ENCODE results near the gene ASGR2. TPM values are rescaled to one million over a fixed set of nuclear protein-coding genes. Genes with fewer than 3 reads are reported as not detected.
"Not testable (repeated sequence)": the region's sequence is repeated elsewhere in the genome, so short reads cannot be mapped to it uniquely, and the experiment has no call there.

The ASGR2 gene
- total RNA-seq, 1 donor, result 12.9 TPM

DNA sequence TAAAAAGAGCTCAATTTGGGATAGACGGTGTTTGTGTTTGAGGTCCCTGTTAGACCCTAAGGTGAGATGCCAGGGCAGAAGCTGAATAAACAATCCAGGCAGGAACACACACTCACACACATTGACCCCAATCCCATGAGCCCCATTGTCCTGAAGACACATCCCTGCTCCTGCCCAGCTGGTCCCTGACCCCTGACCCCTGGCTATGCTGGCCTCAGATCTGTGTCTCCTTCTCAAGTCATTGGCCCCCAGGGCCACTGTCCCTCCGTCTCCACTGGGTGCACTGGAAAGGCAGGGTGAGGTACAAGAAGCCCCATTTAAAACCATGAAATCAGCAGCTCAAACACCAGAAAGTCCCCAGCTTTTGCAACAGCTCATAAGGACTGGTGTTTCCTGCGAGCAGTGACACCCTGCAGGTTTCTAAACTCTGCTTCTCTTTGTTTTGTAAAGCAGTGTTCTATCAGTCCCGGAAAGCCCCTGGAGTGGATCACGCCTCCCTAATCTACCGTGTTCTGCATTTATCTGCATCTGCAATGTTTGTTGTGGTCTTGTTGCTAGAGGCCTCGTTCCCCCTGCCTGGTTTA lies 18.0 kb upstream of the ASGR2 start:
- Histone ChIP-seq H3K4me1 (ENCODE audit: insufficient read depth, low read length) (peaks cover 89% of the 10 kb centered on the region), H3K27me3 (ENCODE audit: insufficient read depth, low read length) (peaks cover 3% of the 10 kb centered on the region), H3K4me3 (ENCODE audit: low read length) (no peak overlapping the region), H3K9me3 (ENCODE audit: low read depth, low read length) (no peaks in the 10 kb centered on the region)

- H3K4me3 ChIP-seq (ENCODE audit: low read length), result peak overlapping the region; percentile 41
- no peaks in the 10 kb centered on the region for H3K9me3 ChIP-seq (ENCODE audit: low read depth, low read length)
- H3K4me1 ChIP-seq (ENCODE audit: insufficient read depth, low read length), result peaks cover 77% of the 10 kb centered on the region
- H3K27me3 ChIP-seq (ENCODE audit: insufficient read depth, low read length), result no peaks in the 10 kb centered on the region
Observed at GRCh38 chr17:7131423-7131791, 16.8 kb upstream of the ASGR2 start.

DNA sequence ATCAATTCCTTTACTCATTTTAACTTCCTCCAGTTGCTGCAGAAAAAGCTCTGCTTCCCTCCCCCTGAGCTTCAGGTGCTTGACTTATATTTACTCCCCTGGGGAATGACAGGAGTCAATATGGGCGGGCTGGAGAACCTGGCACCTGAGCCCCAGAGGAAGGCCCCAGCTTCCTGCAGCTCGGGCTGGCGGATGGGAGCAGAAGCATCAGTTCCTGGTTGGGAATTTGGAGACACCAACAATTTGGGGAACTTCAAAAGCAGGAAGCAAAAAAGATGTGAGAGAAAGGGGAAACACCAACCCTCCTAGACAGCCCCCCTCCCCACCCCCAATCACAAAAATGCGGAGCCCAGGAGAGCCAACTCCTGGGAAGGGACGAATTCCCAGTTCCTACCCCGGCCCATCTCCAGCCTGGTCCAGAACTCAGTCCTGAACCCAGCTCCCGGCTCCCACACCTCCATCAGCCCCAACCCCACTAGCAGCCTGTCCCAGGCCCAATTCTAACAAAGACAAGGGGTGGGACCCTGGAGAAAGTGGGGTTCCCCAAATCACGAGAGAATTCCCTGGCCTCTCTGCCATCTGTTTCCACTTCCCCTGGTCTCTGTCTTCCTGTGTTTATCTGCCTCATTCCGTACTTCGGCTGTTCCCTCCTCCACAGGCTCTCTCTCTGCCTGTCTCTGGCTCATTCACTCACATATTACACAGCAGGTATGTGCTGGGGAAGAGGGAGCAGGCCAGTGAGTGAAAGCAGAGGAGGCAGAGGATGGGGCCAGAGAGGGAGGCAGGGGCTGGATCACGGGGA lies 16.2 kb upstream of the ASGR2 start:
- H3K27me3 ChIP-seq (ENCODE audit: insufficient read depth, low read length), result no peaks in the 10 kb centered on the region
- H3K9me3 ChIP-seq (ENCODE audit: low read depth, low read length), result no peaks in the 10 kb centered on the region
- peak overlapping the region; percentile 41 for H3K4me3 ChIP-seq (ENCODE audit: low read length)
- H3K4me1 ChIP-seq (ENCODE audit: insufficient read depth, low read length), result peaks cover 72% of the 10 kb centered on the region

DNA sequence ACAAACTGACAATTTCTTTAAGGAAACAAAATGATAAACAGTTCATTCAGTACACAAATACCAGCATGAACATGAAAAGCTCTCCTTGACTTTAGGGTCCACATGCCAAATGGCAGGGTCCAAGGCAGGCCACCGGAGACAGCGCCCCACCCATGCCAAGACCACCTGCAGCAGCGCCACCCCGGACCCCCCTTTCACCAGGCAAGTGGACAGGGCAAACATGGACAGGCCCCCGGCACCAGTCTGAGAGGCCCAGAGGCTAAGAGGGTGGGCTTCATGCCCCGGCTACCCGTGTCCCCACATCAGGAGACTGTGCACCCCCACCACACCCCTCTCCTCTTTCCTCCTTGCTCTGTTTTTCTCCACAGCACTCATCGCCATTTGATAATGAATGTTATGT lies 14.7 kb upstream of the ASGR2 start:
- H3K4me3 ChIP-seq (ENCODE audit: low read length), result no peak overlapping the region
- H3K9me3 ChIP-seq (ENCODE audit: low read depth, low read length), result no peaks in the 10 kb centered on the region
- peaks cover 63% of the 10 kb centered on the region for H3K4me1 ChIP-seq (ENCODE audit: insufficient read depth, low read length)
- H3K27me3 ChIP-seq (ENCODE audit: insufficient read depth, low read length), result no peaks in the 10 kb centered on the region

DNA sequence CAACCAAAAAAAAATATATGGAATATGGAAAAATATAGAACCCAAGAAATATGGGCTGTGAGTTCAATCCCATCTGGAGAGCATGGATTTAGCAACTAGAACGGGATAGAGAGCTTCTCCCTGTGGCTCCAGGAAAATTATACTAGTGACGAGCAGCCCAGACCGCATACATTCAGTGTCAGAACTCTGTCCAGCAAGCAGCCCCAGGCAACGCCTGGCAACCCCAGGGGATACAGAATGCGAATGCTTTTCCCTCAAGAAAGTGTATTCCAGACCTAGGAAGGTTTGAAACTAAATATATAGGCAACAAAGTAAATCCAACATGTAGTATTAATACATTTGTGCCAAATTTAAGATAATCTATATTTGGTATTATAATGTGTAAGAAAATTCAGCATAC lies 13.5 kb upstream of the ASGR2 start:
- Histone ChIP-seq H3K9me3 (ENCODE audit: low read depth, low read length) (no peaks in the 10 kb centered on the region), H3K4me3 (ENCODE audit: low read length) (no peak overlapping the region), H3K27me3 (ENCODE audit: insufficient read depth, low read length) (no peaks in the 10 kb centered on the region), H3K4me1 (ENCODE audit: insufficient read depth, low read length) (peaks cover 63% of the 10 kb centered on the region)

GRCh38 chr17:7127501-7127900 lies 12.9 kb upstream of the ASGR2 start:
- not testable (repeated sequence) for H3K27me3 ChIP-seq (ENCODE audit: insufficient read depth, low read length); H3K9me3 ChIP-seq (ENCODE audit: low read depth, low read length); H3K4me3 ChIP-seq (ENCODE audit: low read length)
- H3K4me1 ChIP-seq (ENCODE audit: insufficient read depth, low read length), result peaks cover 65% of the 10 kb centered on the region

- H3K4me1 ChIP-seq (ENCODE audit: insufficient read depth, low read length), result peaks cover 65% of the 10 kb centered on the region
- H3K27me3 ChIP-seq (ENCODE audit: insufficient read depth, low read length); H3K4me3 ChIP-seq (ENCODE audit: low read length); H3K9me3 ChIP-seq (ENCODE audit: low read depth, low read length): not testable (repeated sequence)
Observed at GRCh38 chr17:7126386-7126785, 11.8 kb upstream of the ASGR2 start.

DNA sequence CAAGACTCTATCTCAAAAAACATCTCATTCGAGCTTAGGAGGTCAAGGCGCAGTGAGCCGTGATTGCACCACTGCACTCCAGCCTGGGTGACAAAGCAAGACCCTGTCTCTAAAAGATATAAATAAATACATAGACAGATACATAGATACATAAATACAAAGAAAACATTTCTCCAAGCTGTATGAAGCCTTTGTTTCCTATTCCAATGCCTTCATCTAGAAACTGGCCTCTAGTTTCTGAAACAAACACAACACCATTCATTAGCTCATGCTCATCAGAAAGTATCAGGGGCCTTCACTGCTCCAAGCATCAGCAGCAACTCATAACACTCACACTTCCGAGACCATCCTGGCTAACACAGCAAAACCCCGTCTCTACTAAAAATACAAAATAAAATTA lies 10.3 kb upstream of the ASGR2 start:
- Histone ChIP-seq H3K27me3 (ENCODE audit: insufficient read depth, low read length) (no peaks in the 10 kb centered on the region), H3K9me3 (ENCODE audit: low read depth, low read length) (no peaks in the 10 kb centered on the region), H3K4me1 (ENCODE audit: insufficient read depth, low read length) (peaks cover 64% of the 10 kb centered on the region), H3K4me3 (ENCODE audit: low read length) (no peak overlapping the region)

DNA sequence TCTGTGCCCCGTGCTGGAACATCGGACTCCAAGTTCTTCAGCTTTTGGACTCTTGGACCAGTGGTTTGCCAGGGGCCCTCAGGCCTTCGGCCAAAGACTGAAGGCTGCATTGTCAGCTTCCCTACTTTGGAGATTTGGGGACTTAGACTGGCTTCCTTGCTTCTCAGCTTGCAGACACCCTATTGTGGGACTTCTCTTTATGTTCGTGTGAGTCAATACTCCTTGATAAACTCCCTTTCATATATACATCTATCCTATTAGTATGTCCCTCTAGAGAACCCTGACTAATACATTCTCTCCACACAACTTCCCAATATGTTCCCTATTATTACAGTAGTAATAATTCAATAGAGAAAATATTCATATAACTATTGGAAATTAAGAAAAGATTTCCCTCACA lies 9.2 kb upstream of the ASGR2 start:
- Histone ChIP-seq H3K9me3 (ENCODE audit: low read depth, low read length) (no peaks in the 10 kb centered on the region), H3K4me1 (ENCODE audit: insufficient read depth, low read length) (peaks cover 63% of the 10 kb centered on the region), H3K27me3 (ENCODE audit: insufficient read depth, low read length) (no peaks in the 10 kb centered on the region), H3K4me3 (ENCODE audit: low read length) (no peak overlapping the region)

GRCh38 chr17:7122381-7122780 lies 7.8 kb upstream of the ASGR2 start:
- peaks cover 68% of the 10 kb centered on the region for H3K4me1 ChIP-seq (ENCODE audit: insufficient read depth, low read length)
- no peak overlapping the region for H3K4me3 ChIP-seq (ENCODE audit: low read length)
- no peaks in the 10 kb centered on the region for H3K27me3 ChIP-seq (ENCODE audit: insufficient read depth, low read length)
- no peaks in the 10 kb centered on the region for H3K9me3 ChIP-seq (ENCODE audit: low read depth, low read length)

- H3K9me3 ChIP-seq (ENCODE audit: low read depth, low read length); H3K4me3 ChIP-seq (ENCODE audit: low read length); H3K27me3 ChIP-seq (ENCODE audit: insufficient read depth, low read length): not testable (repeated sequence)
- peaks cover 80% of the 10 kb centered on the region for H3K4me1 ChIP-seq (ENCODE audit: insufficient read depth, low read length)
Observed at GRCh38 chr17:7120635-7121034, 6.0 kb upstream of the ASGR2 start.

- H3K27me3 ChIP-seq (ENCODE audit: insufficient read depth, low read length), result no peaks in the 10 kb centered on the region
- peaks cover 85% of the 10 kb centered on the region for H3K4me1 ChIP-seq (ENCODE audit: insufficient read depth, low read length)
- no peaks in the 10 kb centered on the region for H3K9me3 ChIP-seq (ENCODE audit: low read depth, low read length)
- no peak overlapping the region for H3K4me3 ChIP-seq (ENCODE audit: low read length)
Observed at GRCh38 chr17:7120123-7120522, 5.5 kb upstream of the ASGR2 start.

GRCh38 chr17:7119314-7119713 lies 4.7 kb upstream of the ASGR2 start:
- no peaks in the 10 kb centered on the region for H3K27me3 ChIP-seq (ENCODE audit: insufficient read depth, low read length)
- no peak overlapping the region for H3K4me3 ChIP-seq (ENCODE audit: low read length)
- H3K4me1 ChIP-seq (ENCODE audit: insufficient read depth, low read length), result peaks cover 88% of the 10 kb centered on the region
- no peaks in the 10 kb centered on the region for H3K9me3 ChIP-seq (ENCODE audit: low read depth, low read length)

DNA sequence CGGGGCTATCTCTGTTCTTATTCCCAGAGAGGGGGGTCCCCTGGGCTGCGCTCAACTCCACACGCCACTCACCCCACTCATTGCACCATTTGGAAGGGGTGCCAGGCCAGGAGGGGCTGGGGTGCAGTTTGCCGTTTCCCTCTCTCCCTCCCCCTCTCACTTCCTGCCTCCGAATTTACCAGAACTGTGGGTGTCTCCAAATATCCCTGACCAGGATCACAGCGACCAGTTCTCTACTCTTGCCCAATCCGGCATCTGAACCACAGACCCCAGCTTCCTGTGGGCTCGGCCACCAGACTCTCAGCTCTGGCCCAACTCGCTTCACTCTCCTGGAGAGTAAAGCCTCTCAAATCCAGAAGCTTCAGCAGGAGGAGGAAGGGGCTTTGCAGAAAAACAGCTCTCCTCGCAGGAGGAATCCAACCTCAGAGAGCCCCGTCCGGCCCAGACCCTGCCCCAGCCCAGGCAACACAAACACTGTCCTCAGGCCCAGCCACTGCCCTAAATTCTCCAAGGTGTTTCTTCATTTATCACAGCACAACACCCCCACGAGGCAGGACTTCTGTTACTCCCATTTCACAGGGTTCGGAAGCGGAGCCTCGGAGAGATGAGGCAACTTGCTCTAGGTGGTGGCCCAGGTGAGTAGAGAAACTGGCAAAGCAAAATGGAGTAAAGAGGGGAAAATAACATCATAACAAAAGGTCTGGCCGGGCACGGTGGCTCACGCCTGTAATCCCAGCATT lies 423 bp upstream of the ASGR2 start:
- no peaks in the 10 kb centered on the region for H3K9me3 ChIP-seq (ENCODE audit: low read depth, low read length)
- peaks cover 83% of the 10 kb centered on the region for H3K4me1 ChIP-seq (ENCODE audit: insufficient read depth, low read length)
- H3K4me3 ChIP-seq (ENCODE audit: low read length), result no peak overlapping the region
- H3K27me3 ChIP-seq (ENCODE audit: insufficient read depth, low read length), result no peaks in the 10 kb centered on the region

- Histone ChIP-seq H3K4me3 (ENCODE audit: low read length) (no peak overlapping the region), H3K9me3 (ENCODE audit: low read depth, low read length) (no peaks in the 10 kb centered on the region), H3K27me3 (ENCODE audit: insufficient read depth, low read length) (no peaks in the 10 kb centered on the region), H3K4me1 (ENCODE audit: insufficient read depth, low read length) (peaks cover 78% of the 10 kb centered on the region)
Observed at GRCh38 chr17:7113273-7114071, 1.1 kb downstream of the ASGR2 start.
